ENCODE data around the gene C1orf159.

- no peak for TF ChIP-seq CTCF (IDR thresholded peaks at IDR 0.05)
- no peak for TF ChIP-seq POLR2A (IDR thresholded peaks at IDR 0.05)
These were observed 41.2 kb downstream of the C1orf159 start for GRCh38 chr1:1074631-1075147.

Data from testis (tissue), 2 donors.